Duodenal mucosa (tissue), 2 donors: Measurements from ENCODE around the gene NFKB2.
A peak's percentile ranks its signal among the peaks of the same experiment; 100 is the strongest.

Experiments used
- H3K27ac ChIP-seq: one replicate; pipeline ENCODE4 v1.7.0; 2013; ENCODE audit warnings: low read depth, low read length
- H3K27me3 ChIP-seq, 2 donors: one replicate each; pipeline ENCODE4 v1.7.0; 2013; ENCODE audit warnings: low read length in 2 of 2, control low read depth in 1 of 2; ENCODE audit not compliant: insufficient read depth in 2 of 2, control insufficient read depth in 1 of 2
- H3K36me3 ChIP-seq, 2 donors: one replicate each; pipeline ENCODE4 v1.7.0; 2013; ENCODE audit warnings: low read length in 2 of 2, control low read depth in 1 of 2; ENCODE audit not compliant: insufficient read depth in 2 of 2, control insufficient read depth in 1 of 2
- H3K4me1 ChIP-seq, 2 donors: one replicate each; pipeline ENCODE4 v1.7.0; 2013; ENCODE audit warnings: low read length in 2 of 2, control low read depth in 1 of 2; ENCODE audit not compliant: insufficient read depth in 2 of 2, control insufficient read depth in 1 of 2
- H3K4me3 ChIP-seq, 2 donors: one replicate each; pipeline ENCODE4 v1.7.0; 2013; ENCODE audit warnings: low read length in 2 of 2, low read depth in 1 of 2
- H3K9ac ChIP-seq, 2 donors: one replicate each; pipeline ENCODE4 v1.7.0; 2013; ENCODE audit warnings: low read length in 2 of 2, low read depth in 1 of 2
- H3K9me3 ChIP-seq, 2 donors: one replicate each; pipeline ENCODE4 v1.7.0; 2013; ENCODE audit warnings: low read length in 2 of 2, control low read depth in 1 of 2; ENCODE audit not compliant: control insufficient read depth in 1 of 2

The NFKB2 gene

DNA sequence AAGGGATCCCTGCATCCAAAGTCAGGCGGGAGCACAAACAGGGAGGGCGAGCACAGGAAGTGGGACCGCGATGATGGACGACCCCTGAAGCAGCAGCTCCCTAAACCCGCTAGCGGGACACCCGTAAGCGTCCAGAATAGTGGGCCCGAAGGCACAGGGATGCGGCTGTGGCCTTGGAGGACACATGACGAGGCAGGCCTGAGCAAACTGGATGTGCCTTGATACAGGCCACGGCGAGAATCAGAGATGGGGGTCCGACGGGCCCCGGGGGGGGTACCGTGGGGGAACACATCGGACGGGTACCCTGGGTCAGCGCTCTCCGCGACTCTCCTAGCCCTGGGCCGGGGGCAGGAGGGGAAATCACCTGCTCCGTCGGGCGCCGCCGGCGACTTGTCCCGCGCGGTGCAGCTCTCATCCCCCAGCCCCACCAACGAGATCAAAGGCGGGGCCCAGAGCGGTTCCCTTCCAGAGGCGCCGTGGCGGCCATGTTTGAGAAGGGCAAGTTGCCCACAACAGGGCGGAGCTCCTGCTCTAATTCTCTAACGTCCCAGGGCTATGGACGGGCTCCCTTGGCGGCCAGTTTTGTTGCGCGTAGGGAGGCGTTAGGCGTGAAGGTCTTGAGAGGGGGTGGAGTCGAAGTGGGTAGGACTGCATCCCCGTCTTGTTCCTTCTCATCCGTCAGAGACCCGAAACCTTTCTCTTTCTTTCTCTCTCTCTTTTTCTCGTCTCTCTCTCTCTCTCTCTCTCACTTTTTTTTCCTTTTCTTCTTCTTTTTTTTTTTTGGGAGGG is 36.9 kb downstream of the NFKB2 start, which contains the start of gene CUEDC2:
Gene CUEDC2 (minus strand): TSS at position 413 of the 789 bp plus-strand sequence. CDS start 7,386 bp downstream, outside the sequence.
- no peaks in the 10 kb centered on the region for H3K9me3 ChIP-seq
- H3K27me3 ChIP-seq: no peaks in the 10 kb centered on the region
- H3K36me3 ChIP-seq: no peaks in the 10 kb centered on the region
- H3K27ac ChIP-seq: peak within 1 kb of the TSS; percentile 17
- H3K9ac ChIP-seq: peak within 1 kb of the TSS; percentile 84 to 99
- peaks cover 18 to 41% of the 10 kb centered on the region in 2 donors for H3K4me1 ChIP-seq
- H3K4me3 ChIP-seq: peak within 1 kb of the TSS; percentile 88

DNA sequence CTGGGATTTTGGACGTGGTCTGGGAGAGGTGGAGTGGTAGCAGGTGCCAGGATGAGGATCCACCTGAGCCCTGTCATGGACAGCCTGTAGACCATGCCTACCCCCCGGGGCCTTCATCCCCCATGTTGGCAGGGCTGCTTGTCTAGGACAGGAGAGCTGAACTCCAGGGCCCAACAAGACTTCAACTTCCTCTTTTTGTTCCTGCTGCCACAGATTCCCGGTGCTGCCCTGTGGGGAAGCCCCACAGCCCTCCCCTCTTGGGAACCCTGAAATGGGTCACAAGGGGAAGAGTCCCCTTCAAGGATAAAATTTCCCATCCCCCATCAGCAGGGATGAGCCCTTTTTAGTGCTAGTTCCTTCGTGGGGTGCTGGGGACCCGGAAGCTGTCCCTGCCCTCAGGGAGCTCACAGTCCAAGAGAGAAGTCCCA is 38.1 kb downstream of the NFKB2 start:
- peaks cover 18 to 41% of the 10 kb centered on the region in 2 donors for H3K4me1 ChIP-seq
- H3K27ac ChIP-seq: no peak overlapping the region
- H3K9me3 ChIP-seq: no peaks in the 10 kb centered on the region
- no peak overlapping the region for H3K4me3 ChIP-seq
- no peaks in the 10 kb centered on the region for H3K27me3 ChIP-seq
- no peaks in the 10 kb centered on the region for H3K36me3 ChIP-seq
- no peak overlapping the region for H3K9ac ChIP-seq

GRCh38 chr10:102434394-102435132 is 39.1 kb downstream of the NFKB2 start:
- Histone ChIP-seq H3K4me1 (peaks cover 18 to 41% of the 10 kb centered on the region in 2 donors), H3K27me3 (no peaks in the 10 kb centered on the region), H3K9me3 (no peaks in the 10 kb centered on the region), H3K4me3 (peak overlapping the region in 1 of 2 donors; percentile 65), H3K27ac (no peak overlapping the region), H3K36me3 (no peaks in the 10 kb centered on the region), H3K9ac (peak overlapping the region in 1 of 2 donors; percentile 25)

- Histone ChIP-seq H3K27ac (no peak overlapping the region), H3K4me1 (peaks cover 18 to 41% of the 10 kb centered on the region in 2 donors), H3K4me3 (peak overlapping the region; percentile 36 to 65), H3K9ac (peak overlapping the region in 1 of 2 donors; percentile 25), H3K36me3 (no peaks in the 10 kb centered on the region), H3K27me3 (no peaks in the 10 kb centered on the region), H3K9me3 (no peaks in the 10 kb centered on the region)
Measured at GRCh38 chr10:102435133-102435497, 39.6 kb downstream of the NFKB2 start.

DNA sequence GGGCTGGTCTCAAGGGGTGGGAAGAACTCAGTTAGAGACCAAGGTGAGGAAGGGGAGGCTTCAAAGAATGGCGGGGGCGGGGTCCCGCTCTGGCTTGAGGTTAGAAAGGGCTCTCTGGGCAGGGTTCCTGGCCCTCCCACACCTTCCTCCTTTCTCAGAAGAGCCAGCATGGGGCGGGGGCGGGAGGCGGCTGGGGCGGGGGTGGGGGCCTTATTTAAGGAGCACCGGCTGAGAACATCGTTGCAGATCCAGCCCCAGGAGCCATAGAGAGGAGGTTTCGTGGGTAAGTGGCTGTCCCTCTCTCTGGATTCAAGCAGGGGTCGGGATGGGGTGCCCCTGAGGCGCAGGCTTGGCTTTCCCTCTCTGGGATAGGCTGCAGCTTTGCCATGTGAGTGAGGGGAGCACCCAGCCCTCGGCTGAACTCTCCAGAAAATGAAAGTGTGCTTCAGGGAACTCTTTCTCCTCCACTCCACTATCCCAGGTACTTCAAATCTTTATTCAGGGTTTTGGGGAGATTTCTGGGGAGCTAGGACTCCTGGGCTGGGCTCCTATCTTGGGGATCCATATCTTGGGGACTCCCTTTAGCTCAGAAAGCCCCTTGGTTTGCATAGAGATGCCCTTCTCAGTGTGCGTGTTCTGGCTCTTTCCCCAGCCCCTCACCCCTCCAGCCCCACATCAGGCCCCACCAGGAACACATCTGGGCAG is 40.2 kb downstream of the NFKB2 start:
- H3K4me3 ChIP-seq: peak overlapping the region; percentile 61 to 65
- H3K27ac ChIP-seq: no peak overlapping the region
- H3K9me3 ChIP-seq: no peaks in the 10 kb centered on the region
- no peaks in the 10 kb centered on the region for H3K27me3 ChIP-seq
- peak overlapping the region in 1 of 2 donors; percentile 25 for H3K9ac ChIP-seq
- H3K4me1 ChIP-seq: peaks cover 18 to 41% of the 10 kb centered on the region in 2 donors
- H3K36me3 ChIP-seq: no peaks in the 10 kb centered on the region

GRCh38 chr10:102436312-102436711 is 40.8 kb downstream of the NFKB2 start:
- Histone ChIP-seq H3K27me3 (no peaks in the 10 kb centered on the region), H3K9ac (peak overlapping the region in 1 of 2 donors; percentile 18), H3K27ac (no peak overlapping the region), H3K4me1 (peaks cover 17 to 40% of the 10 kb centered on the region in 2 donors), H3K9me3 (no peaks in the 10 kb centered on the region), H3K36me3 (no peaks in the 10 kb centered on the region), H3K4me3 (peak overlapping the region; percentile 61 to 65)

GRCh38 chr10:102437515-102437914 is 42.0 kb downstream of the NFKB2 start:
- Histone ChIP-seq H3K27me3 (no peaks in the 10 kb centered on the region), H3K36me3 (no peaks in the 10 kb centered on the region), H3K4me1 (peaks cover 9 to 32% of the 10 kb centered on the region in 2 donors), H3K9ac (no peak overlapping the region), H3K27ac (no peak overlapping the region), H3K4me3 (no peak overlapping the region), H3K9me3 (no peaks in the 10 kb centered on the region)

GRCh38 chr10:102438374-102438773 is 42.9 kb downstream of the NFKB2 start:
- Histone ChIP-seq H3K27ac (no peak overlapping the region), H3K36me3 (no peaks in the 10 kb centered on the region), H3K4me1 (peaks cover 9 to 28% of the 10 kb centered on the region in 2 donors), H3K9ac (no peak overlapping the region), H3K27me3 (no peaks in the 10 kb centered on the region), H3K9me3 (no peaks in the 10 kb centered on the region), H3K4me3 (no peak overlapping the region)

GRCh38 chr10:102444851-102445250 is 49.3 kb downstream of the NFKB2 start:
- Histone ChIP-seq H3K36me3 (no peaks in the 10 kb centered on the region), H3K9me3 (no peaks in the 10 kb centered on the region), H3K27ac (no peak overlapping the region), H3K4me3 (no peak overlapping the region), H3K4me1 (peaks cover 5% of the 10 kb centered on the region in 2 donors), H3K9ac (no peak overlapping the region), H3K27me3 (no peaks in the 10 kb centered on the region)
